HepG2 (cell line): ENCODE data around the gene ADCY5. TPM values are rescaled to one million over a fixed set of nuclear protein-coding genes. Genes with fewer than 3 reads are reported as not detected.

Source experiments
- ATAC-seq: fragments of 200-7000 bp; cut with Tn5 transposase; 3 replicates; pipeline ENCODE4 v1.9.1; 2020; ENCODE audit warnings: mild to moderate bottlenecking, moderate library complexity
- BruUV-seq: library from RNA; stranded (reverse); fragments of 400-500 nt; replicated peaks from 2 replicates; lab custom pipeline; 2021; lab: Mats Ljungman, UMichigan
- CTCF ChIA-PET: fragments of 300-600 bp; formaldehyde crosslinking; extraction: SDS; loops from one replicate; lab custom pipeline; 2021; ENCODE audit warnings: low total read pairs, inconsistent platforms, low intra/inter-chr PET ratio; lab: Yijun Ruan, JAX
- POLR2A ChIA-PET: fragments of 350-600 bp; sonication (Branson Sonifier 250); formaldehyde crosslinking; loops from one replicate; lab custom pipeline; 2020; ENCODE audit warnings: antibody characterized with exemption, inconsistent platforms; lab: Yijun Ruan, JAX
- DNase-seq: peaks from one replicate; pipeline ENCODE4 v3.0.0-alpha.2; 2015; ENCODE audit warnings: low spot score
- FAIRE-seq: peaks from 3 replicates; lab custom pipeline; 2011; peaks lifted over from hg19 to GRCh38; lab: Jason Lieb, UNC
- H2AFZ ChIP-seq: one replicate; pipeline ENCODE4 v1.6.1; 2011; ENCODE audit warnings: low read length, inconsistent platforms
- H3K27ac ChIP-seq: fragments of 300-600 bp; 3 replicates; pipeline ENCODE4 v1.8.0; 2011; ENCODE audit warnings: mixed run types, mild to moderate bottlenecking, mixed read lengths, low read length, inconsistent platforms; ENCODE audit not compliant: insufficient read depth; ENCODE audit errors: extremely low read length
- H3K27me3 ChIP-seq, 2 experiments: fragments of 200-600 bp in 1 of 2; 2 replicates in 1 of 2; 3 replicates in 1 of 2; pipeline versions ENCODE4 v1.6.0 to v1.8.0; 2011; ENCODE audit warnings: low read length in 2 of 2, mild to moderate bottlenecking in 2 of 2, moderate library complexity in 2 of 2, inconsistent platforms in 1 of 2; ENCODE audit not compliant: insufficient read depth in 2 of 2, control insufficient read depth in 1 of 2
- H3K36me3 ChIP-seq, 2 experiments: fragments of 200-600 bp in 1 of 2; replicated peaks in 1 of 2; 2 replicates in 1 of 2; 3 replicates in 1 of 2; pipeline versions ENCODE4 v1.5.1 to v1.8.0; 2011; ENCODE audit warnings: low read length in 2 of 2, inconsistent platforms in 1 of 2; ENCODE audit not compliant: insufficient read depth in 2 of 2, control insufficient read depth in 1 of 2
- H3K4me1 ChIP-seq: 2 replicates; pipeline ENCODE4 v1.5.1; 2012; ENCODE audit warnings: low read length, inconsistent platforms; ENCODE audit not compliant: insufficient read depth
- H3K4me2 ChIP-seq: 2 replicates; pipeline ENCODE4 v1.6.0; 2011; ENCODE audit warnings: low read depth, low read length, inconsistent platforms
- H3K4me3 ChIP-seq, 3 experiments: fragments of 200-600 bp in 1 of 3; sonication (generic), shearing (Covaris generic) in 1 of 3; replicated peaks in 1 of 3; 2 replicates each; pipeline ENCODE4 v1.5.1; 2011 to 2016; ENCODE audit warnings: low read length in 3 of 3, inconsistent platforms in 2 of 3, low read depth in 2 of 3, mild to moderate bottlenecking in 2 of 3, control low read depth in 1 of 3, mixed read lengths in 1 of 3; ENCODE audit not compliant: insufficient read depth in 1 of 3
- H3K79me2 ChIP-seq: one replicate; pipeline ENCODE4 v1.6.1; 2011; ENCODE audit warnings: low read length, inconsistent platforms; ENCODE audit not compliant: insufficient read depth
- H3K9ac ChIP-seq: 2 replicates; pipeline ENCODE4 v1.6.0; 2011; ENCODE audit warnings: mild to moderate bottlenecking, low read depth, low read length, inconsistent platforms; ENCODE audit not compliant: insufficient read depth
- H3K9me3 ChIP-seq: 2 replicates; pipeline ENCODE4 v1.5.1; 2012; ENCODE audit warnings: mild to moderate bottlenecking, low read length
- H4K20me1 ChIP-seq: 2 replicates; pipeline ENCODE4 v1.6.0; 2011; ENCODE audit warnings: inconsistent platforms, mild to moderate bottlenecking, low read length, moderate library complexity; ENCODE audit not compliant: insufficient read depth
- HNF4A ChIP-seq: sonication (generic); formaldehyde crosslinking; IDR thresholded peaks from 2 replicates; pipeline ENCODE4 v1.4.0; 2020; ENCODE audit warnings: missing genetic modification reagents
- JARID2 ChIP-seq: sonication (generic); formaldehyde crosslinking; IDR thresholded peaks from 2 replicates; pipeline ENCODE4 v1.8.1; 2023; ENCODE audit warnings: missing genetic modification reagents, inconsistent platforms; ENCODE audit not compliant: insufficient replicate concordance
- RCOR2 ChIP-seq: IDR thresholded peaks from 2 replicates; pipeline ENCODE4 v1.6.1; 2016; ENCODE audit warnings: missing biosample characterization, missing genetic modification reagents
- SIN3A ChIP-seq: IDR thresholded peaks from 2 replicates; pipeline ENCODE4 v1.6.1; 2011; ENCODE audit warnings: low read depth, mild to moderate bottlenecking, control low read depth, low read length, borderline replicate concordance
- SP4 ChIP-seq: sonication (generic); formaldehyde crosslinking; IDR thresholded peaks from 2 replicates; pipeline ENCODE4 v1.8.1; 2023; ENCODE audit warnings: mild to moderate bottlenecking, missing genetic modification reagents
- TEAD2 ChIP-seq: sonication (generic); formaldehyde crosslinking; IDR thresholded peaks from 2 replicates; pipeline ENCODE4 v1.9.0; 2021; ENCODE audit warnings: missing genetic modification reagents
- TSC22D2 ChIP-seq: sonication (generic); formaldehyde crosslinking; IDR thresholded peaks from 2 replicates; pipeline ENCODE4 v1.5.1; 2020; ENCODE audit warnings: missing genetic modification reagents, mild to moderate bottlenecking, borderline replicate concordance
- ZNF431 ChIP-seq: sonication (generic); formaldehyde crosslinking; IDR thresholded peaks from 2 replicates; pipeline ENCODE4 v1.9.0; 2022; ENCODE audit warnings: missing genetic modification reagents, low read depth, mild to moderate bottlenecking, borderline replicate concordance
- ZNF558 ChIP-seq: sonication (generic); formaldehyde crosslinking; IDR thresholded peaks from 2 replicates; pipeline ENCODE4 v1.9.0; 2022; ENCODE audit warnings: mild to moderate bottlenecking, missing genetic modification reagents, borderline replicate concordance
- WGBS: methylation state at CpG from one replicate; pipeline ENCODE4 v1.1.6; 2017; ENCODE audit warnings: low lambda C conversion rate; 5-methylcytosine and 5-hydroxymethylcytosine counted together
- in situ Hi-C: cut with HindIII; loops from 2 replicates; pipeline ENCODE4 v1.10.0; 2017; ENCODE audit warnings: low pct_unique_long_range_greater_than_20kb; ENCODE audit not compliant: extremely low pct_ligation_motif_present
- intact Hi-C: fragments of 100-400 bp; cut with micrococcal nuclease; formaldehyde crosslinking; loops from one replicate; pipeline ENCODE4 v1.10.0; 2022; ENCODE audit not compliant: unreplicated experiment
- polyA plus RNA-seq, 8 experiments: library from polyadenylated mRNA; depleted of rRNA in 3 of 8; stranded (reverse) in 7 of 8; unstranded in 1 of 8; fragments of >200 nt; fragmentation: Illumina TruSeq in 4 of 8; extraction: Trizol in 4 of 8; gene quantifications; 2 replicates each; pipeline versions ENCODE4 v1.2.1 to v1.2.3, GENCODE V29; 2011 to 2016; ENCODE audit warnings: low read depth in 4 of 8, missing spikeins in 1 of 8, mixed read lengths in 1 of 8; ENCODE audit not compliant: insufficient read depth in 1 of 8
- total RNA-seq, 5 experiments: library from RNA; depleted of rRNA; stranded (reverse); fragments of >200 nt; fragmentation: Illumina TruSeq; extraction: Trizol; gene quantifications; 2 replicates each; pipeline ENCODE4 v1.2.3, GENCODE V29; 2016; ENCODE audit warnings: low read depth in 1 of 5
- TF ChIP-seq, protein P1 (sequence below): IDR thresholded peaks from 2 replicates; pipeline ENCODE4 v1.6.1; 2016; ENCODE audit warnings: low read depth, control low read depth
- TF ChIP-seq, protein P2 (sequence below): sonication (generic); formaldehyde crosslinking; IDR thresholded peaks from 2 replicates; pipeline ENCODE4 v1.5.0; 2020; ENCODE audit warnings: mild to moderate bottlenecking, missing genetic modification reagents, borderline replicate concordance
- TF ChIP-seq, protein P3 (sequence below): sonication (generic); formaldehyde crosslinking; IDR thresholded peaks from 2 replicates; pipeline ENCODE4 v1.4.0; 2020; ENCODE audit warnings: missing genetic modification reagents, borderline replicate concordance
- TF ChIP-seq, protein P4 (sequence below): sonication (generic); formaldehyde crosslinking; conservative IDR thresholded peaks from 2 replicates; pipeline ENCODE4 v1.8.0; 2022; ENCODE audit warnings: mild to moderate bottlenecking, moderate library complexity, missing genetic modification reagents

The ADCY5 gene
- total and polyA plus RNA-seq, 2 of the 13 experiments (the other 11 are each of a cell fraction or from before 2014, with no cell fraction given) = not detected

DNA sequence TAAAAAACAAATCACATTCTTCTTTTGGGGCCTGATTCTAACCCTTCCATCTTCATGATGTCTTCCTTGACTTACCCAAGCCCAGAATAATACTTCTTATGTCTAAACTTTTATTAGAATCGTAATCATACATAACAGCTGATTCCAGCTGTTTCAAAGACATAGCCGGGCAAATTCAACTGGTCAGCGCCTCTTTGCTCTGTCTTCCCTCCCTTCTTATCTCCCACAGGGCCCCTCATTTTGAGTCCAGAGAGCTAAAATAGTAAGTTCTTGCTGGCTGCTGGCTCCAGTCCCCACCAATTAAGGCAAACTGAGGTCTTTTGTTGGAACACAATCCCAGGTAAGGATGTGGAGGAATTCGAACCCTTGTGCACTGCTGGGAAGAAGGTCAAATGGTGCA is 108.6 kb downstream of the ADCY5 start:
- no peak overlapping the region for H3K4me3 ChIP-seq
- H3K27ac ChIP-seq = no peak overlapping the region
- no peak overlapping the region for H3K4me2 ChIP-seq
- no peaks in the 10 kb centered on the region; a peak in 1 of 5 replicates for H3K27me3 ChIP-seq
- TF ChIP-seq SP4 = no peak
- TF ChIP-seq, protein P1, sequence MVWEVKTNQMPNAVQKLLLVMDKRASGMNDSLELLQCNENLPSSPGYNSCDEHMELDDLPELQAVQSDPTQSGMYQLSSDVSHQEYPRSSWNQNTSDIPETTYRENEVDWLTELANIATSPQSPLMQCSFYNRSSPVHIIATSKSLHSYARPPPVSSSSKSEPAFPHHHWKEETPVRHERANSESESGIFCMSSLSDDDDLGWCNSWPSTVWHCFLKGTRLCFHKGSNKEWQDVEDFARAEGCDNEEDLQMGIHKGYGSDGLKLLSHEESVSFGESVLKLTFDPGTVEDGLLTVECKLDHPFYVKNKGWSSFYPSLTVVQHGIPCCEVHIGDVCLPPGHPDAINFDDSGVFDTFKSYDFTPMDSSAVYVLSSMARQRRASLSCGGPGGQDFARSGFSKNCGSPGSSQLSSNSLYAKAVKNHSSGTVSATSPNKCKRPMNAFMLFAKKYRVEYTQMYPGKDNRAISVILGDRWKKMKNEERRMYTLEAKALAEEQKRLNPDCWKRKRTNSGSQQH (CRISPR knock-in tag) = no peak
- TF ChIP-seq, protein P2, sequence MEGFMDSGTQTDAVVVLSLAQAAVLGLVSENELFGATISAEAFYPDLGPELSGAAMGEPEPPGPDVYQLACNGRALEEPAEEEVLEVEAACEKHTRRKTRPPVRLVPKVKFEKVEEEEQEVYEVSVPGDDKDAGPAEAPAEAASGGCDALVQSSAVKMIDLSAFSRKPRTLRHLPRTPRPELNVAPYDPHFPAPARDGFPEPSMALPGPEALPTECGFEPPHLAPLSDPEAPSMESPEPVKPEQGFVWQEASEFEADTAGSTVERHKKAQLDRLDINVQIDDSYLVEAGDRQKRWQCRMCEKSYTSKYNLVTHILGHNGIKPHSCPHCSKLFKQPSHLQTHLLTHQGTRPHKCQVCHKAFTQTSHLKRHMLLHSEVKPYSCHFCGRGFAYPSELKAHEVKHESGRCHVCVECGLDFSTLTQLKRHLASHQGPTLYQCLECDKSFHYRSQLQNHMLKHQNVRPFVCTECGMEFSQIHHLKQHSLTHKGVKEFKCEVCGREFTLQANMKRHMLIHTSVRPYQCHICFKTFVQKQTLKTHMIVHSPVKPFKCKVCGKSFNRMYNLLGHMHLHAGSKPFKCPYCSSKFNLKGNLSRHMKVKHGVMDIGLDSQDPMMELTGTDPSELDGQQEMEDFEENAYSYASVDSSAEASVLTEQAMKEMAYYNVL (CRISPR knock-in tag) = no peak
- TF ChIP-seq, protein P3, sequence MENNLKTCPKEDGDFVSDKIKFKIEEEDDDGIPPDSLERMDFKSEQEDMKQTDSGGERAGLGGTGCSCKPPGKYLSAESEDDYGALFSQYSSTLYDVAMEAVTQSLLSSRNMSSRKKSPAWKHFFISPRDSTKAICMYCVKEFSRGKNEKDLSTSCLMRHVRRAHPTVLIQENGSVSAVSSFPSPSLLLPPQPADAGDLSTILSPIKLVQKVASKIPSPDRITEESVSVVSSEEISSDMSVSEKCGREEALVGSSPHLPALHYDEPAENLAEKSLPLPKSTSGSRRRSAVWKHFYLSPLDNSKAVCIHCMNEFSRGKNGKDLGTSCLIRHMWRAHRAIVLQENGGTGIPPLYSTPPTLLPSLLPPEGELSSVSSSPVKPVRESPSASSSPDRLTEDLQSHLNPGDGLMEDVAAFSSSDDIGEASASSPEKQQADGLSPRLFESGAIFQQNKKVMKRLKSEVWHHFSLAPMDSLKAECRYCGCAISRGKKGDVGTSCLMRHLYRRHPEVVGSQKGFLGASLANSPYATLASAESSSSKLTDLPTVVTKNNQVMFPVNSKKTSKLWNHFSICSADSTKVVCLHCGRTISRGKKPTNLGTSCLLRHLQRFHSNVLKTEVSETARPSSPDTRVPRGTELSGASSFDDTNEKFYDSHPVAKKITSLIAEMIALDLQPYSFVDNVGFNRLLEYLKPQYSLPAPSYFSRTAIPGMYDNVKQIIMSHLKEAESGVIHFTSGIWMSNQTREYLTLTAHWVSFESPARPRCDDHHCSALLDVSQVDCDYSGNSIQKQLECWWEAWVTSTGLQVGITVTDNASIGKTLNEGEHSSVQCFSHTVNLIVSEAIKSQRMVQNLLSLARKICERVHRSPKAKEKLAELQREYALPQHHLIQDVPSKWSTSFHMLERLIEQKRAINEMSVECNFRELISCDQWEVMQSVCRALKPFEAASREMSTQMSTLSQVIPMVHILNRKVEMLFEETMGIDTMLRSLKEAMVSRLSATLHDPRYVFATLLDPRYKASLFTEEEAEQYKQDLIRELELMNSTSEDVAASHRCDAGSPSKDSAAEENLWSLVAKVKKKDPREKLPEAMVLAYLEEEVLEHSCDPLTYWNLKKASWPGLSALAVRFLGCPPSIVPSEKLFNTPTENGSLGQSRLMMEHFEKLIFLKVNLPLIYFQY (CRISPR knock-in tag) = no peak
- TF ChIP-seq TEAD2 (CRISPR knock-in tag) = no peak
- no peak for TF ChIP-seq HNF4A (CRISPR knock-in tag)
- TF ChIP-seq RCOR2 = no peak
- TF ChIP-seq ZNF431 (CRISPR knock-in tag) = no peak
- TF ChIP-seq JARID2 (CRISPR knock-in tag) = no peak
- TF ChIP-seq ZNF558 (CRISPR knock-in tag) = no peak
- TF ChIP-seq SIN3A = no peak
- TF ChIP-seq, protein P4, sequence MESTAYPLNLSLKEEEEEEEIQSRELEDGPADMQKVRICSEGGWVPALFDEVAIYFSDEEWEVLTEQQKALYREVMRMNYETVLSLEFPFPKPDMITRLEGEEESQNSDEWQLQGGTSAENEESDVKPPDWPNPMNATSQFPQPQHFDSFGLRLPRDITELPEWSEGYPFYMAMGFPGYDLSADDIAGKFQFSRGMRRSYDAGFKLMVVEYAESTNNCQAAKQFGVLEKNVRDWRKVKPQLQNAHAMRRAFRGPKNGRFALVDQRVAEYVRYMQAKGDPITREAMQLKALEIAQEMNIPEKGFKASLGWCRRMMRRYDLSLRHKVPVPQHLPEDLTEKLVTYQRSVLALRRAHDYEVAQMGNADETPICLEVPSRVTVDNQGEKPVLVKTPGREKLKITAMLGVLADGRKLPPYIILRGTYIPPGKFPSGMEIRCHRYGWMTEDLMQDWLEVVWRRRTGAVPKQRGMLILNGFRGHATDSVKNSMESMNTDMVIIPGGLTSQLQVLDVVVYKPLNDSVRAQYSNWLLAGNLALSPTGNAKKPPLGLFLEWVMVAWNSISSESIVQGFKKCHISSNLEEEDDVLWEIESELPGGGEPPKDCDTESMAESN (CRISPR knock-in tag) = no peak
- no peak for TF ChIP-seq TSC22D2 (CRISPR knock-in tag)
- no peak overlapping the region for H2AFZ ChIP-seq
- ATAC-seq (no peak), FAIRE-seq (no peak), DNase-seq (no peak)
- WGBS = 32% methylated on average over 4 of the region's 4 CpGs
- POLR2A ChIA-PET = no interaction called here
- no TSS peak for BruUV-seq
- CTCF ChIA-PET = no interaction called here
- no peaks in the 10 kb centered on the region for H3K36me3 ChIP-seq
- no peaks in the 10 kb centered on the region for H3K9me3 ChIP-seq
- no peaks in the 10 kb centered on the region for H3K79me2 ChIP-seq
- no peaks in the 10 kb centered on the region for H3K4me1 ChIP-seq
- no peak overlapping the region for H3K9ac ChIP-seq
- in situ Hi-C loops = no loop called here
- intact Hi-C loops = no loop called here
- H4K20me1 ChIP-seq = no peaks in the 10 kb centered on the region
